ENCODE measurements around the gene PIP5KL1.
A peak's percentile ranks its signal among the peaks of the same experiment; 100 is the strongest.

PIP5KL1 gene

GRCh38 chr9:127876026-127876763, 54.4 kb downstream of the PIP5KL1 start:
- Histone ChIP-seq H2BK5ac (ENCODE audit: low read length) (no peak overlapping the region), H3K4me2 (ENCODE audit: low read length) (no peak overlapping the region), H3K56ac (ENCODE audit: low read length) (no peak overlapping the region), H2BK120ac (ENCODE audit: low read depth, low read length) (no peak overlapping the region), H3K27me3 (ENCODE audit: insufficient read depth, low read length, poor library complexity) (no peaks in the 10 kb centered on the region), H3K79me2 (ENCODE audit: control insufficient read depth, insufficient read depth, low read length) (no peaks in the 10 kb centered on the region), H2AK5ac (ENCODE audit: low read length) (no peak overlapping the region), H3K4ac (ENCODE audit: low read depth, low read length) (no peak overlapping the region), H3K4me3 (ENCODE audit: low read length) (no peak overlapping the region), H3K23ac (ENCODE audit: low read length) (no peak overlapping the region), H4K5ac (ENCODE audit: low read length) (no peak overlapping the region), H3K79me1 (ENCODE audit: low read length) (no peaks in the 10 kb centered on the region), H3K18ac (ENCODE audit: low read length) (no peak overlapping the region), H2BK15ac (replicated peaks; ENCODE audit: low read depth) (no peak overlapping the region), H3K4me1 (ENCODE audit: control insufficient read depth, low read depth, low read length) (no peaks in the 10 kb centered on the region), H4K8ac (ENCODE audit: low read depth, low read length) (no peak overlapping the region), H3K36me3 (ENCODE audit: control insufficient read depth, insufficient read depth, low read length) (no peaks in the 10 kb centered on the region), H3K27ac (ENCODE audit: low read depth, low read length) (no peak overlapping the region), H3K9ac (ENCODE audit: low read length) (no peak overlapping the region)
- WGBS (ENCODE audit: extremely low coverage, insufficient coverage, low lambda C conversion rate): no CpG with 5 or more reads among the region's 14 CpGs
- DNase-seq: no peak

GRCh38 chr9:127875306-127875966, 55.1 kb downstream of the PIP5KL1 start:
- H3K4me2 ChIP-seq (ENCODE audit: low read length): no peak overlapping the region
- H3K79me2 ChIP-seq (ENCODE audit: control insufficient read depth, insufficient read depth, low read length): no peaks in the 10 kb centered on the region
- no peak overlapping the region for H2AK5ac ChIP-seq (ENCODE audit: low read length)
- H3K4me1 ChIP-seq (ENCODE audit: control insufficient read depth, low read depth, low read length): no peaks in the 10 kb centered on the region
- no peak overlapping the region for H3K9ac ChIP-seq (ENCODE audit: low read length)
- H3K27me3 ChIP-seq (ENCODE audit: insufficient read depth, low read length, poor library complexity): no peaks in the 10 kb centered on the region
- DNase-seq: no peak
- H3K27ac ChIP-seq (ENCODE audit: low read depth, low read length): no peak overlapping the region
- H3K23ac ChIP-seq (ENCODE audit: low read length): no peak overlapping the region
- no peak overlapping the region for H3K18ac ChIP-seq (ENCODE audit: low read length)
- no peak overlapping the region for H4K5ac ChIP-seq (ENCODE audit: low read length)
- H2BK120ac ChIP-seq (ENCODE audit: low read depth, low read length): no peak overlapping the region
- peaks cover 2% of the 10 kb centered on the region for H3K36me3 ChIP-seq (ENCODE audit: control insufficient read depth, insufficient read depth, low read length)
- no peak overlapping the region for H4K8ac ChIP-seq (ENCODE audit: low read depth, low read length)
- no CpG with 5 or more reads among the region's 10 CpGs for WGBS (ENCODE audit: extremely low coverage, insufficient coverage, low lambda C conversion rate)
- no peak overlapping the region for H3K4ac ChIP-seq (ENCODE audit: low read depth, low read length)
- H2BK15ac ChIP-seq (replicated peaks; ENCODE audit: low read depth): no peak overlapping the region
- H3K56ac ChIP-seq (ENCODE audit: low read length): peak overlapping the region; percentile 15
- H3K79me1 ChIP-seq (ENCODE audit: low read length): no peaks in the 10 kb centered on the region
- H2BK5ac ChIP-seq (ENCODE audit: low read length): no peak overlapping the region
- no peak overlapping the region for H3K4me3 ChIP-seq (ENCODE audit: low read length)

- Histone ChIP-seq H2BK120ac (ENCODE audit: low read depth, low read length) (no peak overlapping the region), H3K4me1 (ENCODE audit: control insufficient read depth, low read depth, low read length) (no peaks in the 10 kb centered on the region), H3K27ac (ENCODE audit: low read depth, low read length) (no peak overlapping the region), H3K23ac (ENCODE audit: low read length) (no peak overlapping the region), H3K9ac (ENCODE audit: low read length) (no peak overlapping the region), H3K79me2 (ENCODE audit: control insufficient read depth, insufficient read depth, low read length) (no peaks in the 10 kb centered on the region), H3K36me3 (ENCODE audit: control insufficient read depth, insufficient read depth, low read length) (peaks cover 2% of the 10 kb centered on the region), H3K79me1 (ENCODE audit: low read length) (no peaks in the 10 kb centered on the region), H3K56ac (ENCODE audit: low read length) (no peak overlapping the region), H4K5ac (ENCODE audit: low read length) (no peak overlapping the region), H2BK15ac (replicated peaks; ENCODE audit: low read depth) (no peak overlapping the region), H4K8ac (ENCODE audit: low read depth, low read length) (no peak overlapping the region), H3K27me3 (ENCODE audit: insufficient read depth, low read length, poor library complexity) (no peaks in the 10 kb centered on the region), H2BK5ac (ENCODE audit: low read length) (no peak overlapping the region), H3K18ac (ENCODE audit: low read length) (no peak overlapping the region), H3K4ac (ENCODE audit: low read depth, low read length) (no peak overlapping the region), H3K4me2 (ENCODE audit: low read length) (no peak overlapping the region), H2AK5ac (ENCODE audit: low read length) (no peak overlapping the region), H3K4me3 (ENCODE audit: low read length) (no peak overlapping the region)
- no CpG with 5 or more reads among the region's 19 CpGs for WGBS (ENCODE audit: extremely low coverage, insufficient coverage, low lambda C conversion rate)
- no peak for DNase-seq
Measured at GRCh38 chr9:127874301-127875221, 56.0 kb downstream of the PIP5KL1 start.

- Histone ChIP-seq H4K8ac (ENCODE audit: low read depth, low read length) (no peak overlapping the region), H3K4me2 (ENCODE audit: low read length) (no peak overlapping the region), H3K4me1 (ENCODE audit: control insufficient read depth, low read depth, low read length) (no peaks in the 10 kb centered on the region), H2AK5ac (ENCODE audit: low read length) (no peak overlapping the region), H3K4me3 (ENCODE audit: low read length) (no peak overlapping the region), H3K27ac (ENCODE audit: low read depth, low read length) (no peak overlapping the region), H3K36me3 (ENCODE audit: control insufficient read depth, insufficient read depth, low read length) (peaks cover 2% of the 10 kb centered on the region), H3K23ac (ENCODE audit: low read length) (no peak overlapping the region), H4K5ac (ENCODE audit: low read length) (no peak overlapping the region), H3K9ac (ENCODE audit: low read length) (no peak overlapping the region), H2BK120ac (ENCODE audit: low read depth, low read length) (no peak overlapping the region), H3K79me1 (ENCODE audit: low read length) (no peaks in the 10 kb centered on the region), H2BK5ac (ENCODE audit: low read length) (no peak overlapping the region), H3K27me3 (ENCODE audit: insufficient read depth, low read length, poor library complexity) (no peaks in the 10 kb centered on the region), H3K56ac (ENCODE audit: low read length) (no peak overlapping the region), H2BK15ac (replicated peaks; ENCODE audit: low read depth) (no peak overlapping the region), H3K4ac (ENCODE audit: low read depth, low read length) (no peak overlapping the region), H3K79me2 (ENCODE audit: control insufficient read depth, insufficient read depth, low read length) (no peaks in the 10 kb centered on the region), H3K18ac (ENCODE audit: low read length) (no peak overlapping the region)
- no peak for DNase-seq
- no CpG with 5 or more reads among the region's 10 CpGs for WGBS (ENCODE audit: extremely low coverage, insufficient coverage, low lambda C conversion rate)
Measured at GRCh38 chr9:127873886-127874285, 56.7 kb downstream of the PIP5KL1 start.

- no peak overlapping the region for H2BK15ac ChIP-seq (replicated peaks; ENCODE audit: low read depth)
- no peak overlapping the region for H3K23ac ChIP-seq (ENCODE audit: low read length)
- no peaks in the 10 kb centered on the region for H3K4me1 ChIP-seq (ENCODE audit: control insufficient read depth, low read depth, low read length)
- H3K4me3 ChIP-seq (ENCODE audit: low read length): no peak overlapping the region
- H2BK5ac ChIP-seq (ENCODE audit: low read length): no peak overlapping the region
- no peak overlapping the region for H3K9ac ChIP-seq (ENCODE audit: low read length)
- no peaks in the 10 kb centered on the region for H3K79me2 ChIP-seq (ENCODE audit: control insufficient read depth, insufficient read depth, low read length)
- H2BK120ac ChIP-seq (ENCODE audit: low read depth, low read length): no peak overlapping the region
- H3K4ac ChIP-seq (ENCODE audit: low read depth, low read length): no peak overlapping the region
- H3K27me3 ChIP-seq (ENCODE audit: insufficient read depth, low read length, poor library complexity): no peaks in the 10 kb centered on the region
- no peak overlapping the region for H3K56ac ChIP-seq (ENCODE audit: low read length)
- H3K27ac ChIP-seq (ENCODE audit: low read depth, low read length): no peak overlapping the region
- H3K4me2 ChIP-seq (ENCODE audit: low read length): no peak overlapping the region
- WGBS (ENCODE audit: extremely low coverage, insufficient coverage, low lambda C conversion rate): no CpG with 5 or more reads among the region's 19 CpGs
- H3K79me1 ChIP-seq (ENCODE audit: low read length): no peaks in the 10 kb centered on the region
- no peak for DNase-seq
- no peak overlapping the region for H4K8ac ChIP-seq (ENCODE audit: low read depth, low read length)
- peaks cover 2% of the 10 kb centered on the region for H3K36me3 ChIP-seq (ENCODE audit: control insufficient read depth, insufficient read depth, low read length)
- H4K5ac ChIP-seq (ENCODE audit: low read length): no peak overlapping the region
- no peak overlapping the region for H3K18ac ChIP-seq (ENCODE audit: low read length)
- no peak overlapping the region for H2AK5ac ChIP-seq (ENCODE audit: low read length)
Measured at GRCh38 chr9:127873223-127873691, 57.3 kb downstream of the PIP5KL1 start.
